SJSA1 (cell line): ENCODE results near the gene MTPN. TPM values are rescaled to one million over a fixed set of nuclear protein-coding genes. Genes with fewer than 3 reads are reported as not detected.
A peak's percentile ranks its signal among the peaks of the same experiment; 100 is the strongest.

ENCODE experiments used
- DNase-seq, 2 experiments: peaks; one replicate each; pipeline ENCODE4 v3.0.0-alpha.2; 2015 to 2020; ENCODE audit warnings: low spot score in 2 of 2, low read depth in 1 of 2
- H3K27ac ChIP-seq: fragments of 250-450 bp; sonication (Bioruptor Pico); 2 replicates; pipeline ENCODE4 v1.5.1; 2020; ENCODE audit warnings: mild to moderate bottlenecking, moderate library complexity
- H3K27me3 ChIP-seq: fragments of 250-450 bp; sonication (Bioruptor Pico); replicated peaks from 2 replicates; pipeline ENCODE4 v1.5.1; 2020; ENCODE audit warnings: mild to moderate bottlenecking, moderate library complexity
- H3K36me3 ChIP-seq: fragments of 250-450 bp; sonication (Bioruptor Pico); 2 replicates; pipeline ENCODE4 v1.5.1; 2020; ENCODE audit warnings: mild to moderate bottlenecking
- H3K4me1 ChIP-seq: fragments of 250-450 bp; sonication (Bioruptor Pico); replicated peaks from 2 replicates; pipeline ENCODE4 v1.6.1; 2021; ENCODE audit warnings: mild to moderate bottlenecking
- H3K4me3 ChIP-seq: fragments of 250-450 bp; sonication (Bioruptor Pico); 2 replicates; pipeline ENCODE4 v1.5.1; 2020; ENCODE audit warnings: mild to moderate bottlenecking
- H3K9me3 ChIP-seq: fragments of 250-450 bp; sonication (Bioruptor Pico); replicated peaks from 2 replicates; pipeline ENCODE4 v1.5.1; 2020; ENCODE audit warnings: mild to moderate bottlenecking
- total RNA-seq: library from RNA; depleted of rRNA; stranded (reverse); fragments of >200 nt; shearing (Covaris generic); gene quantifications from 2 replicates; pipeline ENCODE4 v1.2.3, GENCODE V29; 2014

The MTPN gene
- total RNA-seq, 1 experiment from 2014 or later, result 108 TPM

- peaks cover 57% of the 10 kb centered on the region for H3K4me1 ChIP-seq
- no peaks in the 10 kb centered on the region for H3K27me3 ChIP-seq
- H3K36me3 ChIP-seq, result peaks cover 37% of the 10 kb centered on the region
- H3K9me3 ChIP-seq, result no peaks in the 10 kb centered on the region
- DNase-seq, result no peak
- H3K4me3 ChIP-seq, result peak overlapping the region; percentile 75
- peak overlapping the region; percentile 4; the same call in 1 of the 2 replicates for H3K27ac ChIP-seq
These were observed 545 bp upstream of the MTPN start for GRCh38 chr7:135977742-135978066.

- no peaks in the 10 kb centered on the region for H3K9me3 ChIP-seq
- H3K4me3 ChIP-seq, result peak overlapping the region; percentile 75
- peaks cover 43% of the 10 kb centered on the region for H3K36me3 ChIP-seq
- DNase-seq, result no peak
- peaks cover 49% of the 10 kb centered on the region for H3K4me1 ChIP-seq
- peak overlapping the region; percentile 54 for H3K27ac ChIP-seq
- no peaks in the 10 kb centered on the region for H3K27me3 ChIP-seq
These were observed 700 bp downstream of the MTPN start for GRCh38 chr7:135976312-135977006.

DNA sequence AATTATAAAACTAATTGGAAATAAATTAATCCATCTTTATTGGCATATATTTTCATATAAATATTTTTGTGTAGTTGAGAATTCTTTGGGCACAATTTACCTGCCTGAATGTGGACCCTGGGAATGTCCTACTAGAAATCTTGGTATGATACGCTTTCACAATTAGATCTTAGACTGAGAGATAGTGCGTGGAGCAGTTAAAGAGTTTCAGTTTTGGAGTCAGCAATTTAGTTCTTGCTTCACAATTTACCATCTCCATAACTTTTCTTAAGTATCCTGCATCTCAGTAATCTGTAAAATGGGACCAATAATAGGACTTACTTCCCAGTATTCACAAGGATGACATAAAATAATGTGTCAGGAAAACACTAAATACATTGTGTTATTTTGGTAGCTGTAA, 2.0 kb downstream of the MTPN start:
- DNase-seq, result no peak
- Histone ChIP-seq H3K36me3 (peaks cover 51% of the 10 kb centered on the region), H3K9me3 (no peaks in the 10 kb centered on the region), H3K4me3 (no peak overlapping the region), H3K27ac (no peak overlapping the region), H3K27me3 (no peaks in the 10 kb centered on the region), H3K4me1 (peaks cover 36% of the 10 kb centered on the region)

GRCh38 chr7:135974667-135975066, 2.5 kb downstream of the MTPN start:
- Histone ChIP-seq H3K27me3 (no peaks in the 10 kb centered on the region), H3K9me3 (no peaks in the 10 kb centered on the region), H3K36me3 (peaks cover 56% of the 10 kb centered on the region), H3K4me3 (no peak overlapping the region), H3K4me1 (peaks cover 32% of the 10 kb centered on the region), H3K27ac (no peak overlapping the region)
- DNase-seq, result no peak

GRCh38 chr7:135971366-135971725, 5.8 kb downstream of the MTPN start:
- H3K9me3 ChIP-seq, result no peaks in the 10 kb centered on the region
- DNase-seq, result no peak
- no peak overlapping the region for H3K4me3 ChIP-seq
- H3K36me3 ChIP-seq, result peaks cover 65% of the 10 kb centered on the region
- H3K4me1 ChIP-seq, result peaks cover 13% of the 10 kb centered on the region
- H3K27ac ChIP-seq, result no peak overlapping the region
- no peaks in the 10 kb centered on the region for H3K27me3 ChIP-seq

- H3K4me3 ChIP-seq, result no peak overlapping the region
- H3K4me1 ChIP-seq, result peaks cover 8% of the 10 kb centered on the region
- DNase-seq, result no peak
- no peaks in the 10 kb centered on the region for H3K27me3 ChIP-seq
- peaks cover 66% of the 10 kb centered on the region for H3K36me3 ChIP-seq
- no peaks in the 10 kb centered on the region for H3K9me3 ChIP-seq
- H3K27ac ChIP-seq, result no peak overlapping the region
These were observed 6.3 kb downstream of the MTPN start for GRCh38 chr7:135970682-135971365.

DNA sequence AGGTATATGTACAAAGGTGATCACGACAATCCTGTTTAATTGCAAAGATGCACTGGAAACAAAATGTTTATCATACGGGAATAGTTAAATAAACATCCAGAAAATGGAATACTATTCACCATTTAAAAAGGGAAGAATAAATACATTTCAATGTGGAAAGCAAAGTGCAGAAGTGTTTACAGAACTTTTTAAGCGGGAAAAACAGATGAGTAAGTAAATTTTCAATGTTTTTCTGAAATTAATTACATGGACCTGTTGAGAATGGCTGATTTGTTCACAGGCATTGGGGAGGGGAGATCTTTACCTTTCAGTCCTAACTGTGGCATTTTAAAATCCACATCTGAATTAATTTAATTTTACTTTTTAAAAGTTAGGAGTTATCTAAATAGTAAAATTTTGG, 7.1 kb downstream of the MTPN start:
- Histone ChIP-seq H3K27me3 (no peaks in the 10 kb centered on the region), H3K27ac (no peak overlapping the region), H3K9me3 (no peaks in the 10 kb centered on the region), H3K36me3 (peaks cover 60% of the 10 kb centered on the region), H3K4me1 (peaks cover under 1% of the 10 kb centered on the region), H3K4me3 (no peak overlapping the region)
- DNase-seq, result no peak

- H3K36me3 ChIP-seq, result peaks cover 32% of the 10 kb centered on the region
- DNase-seq, result no peak
- H3K27ac ChIP-seq, result no peak overlapping the region
- no peaks in the 10 kb centered on the region for H3K27me3 ChIP-seq
- no peaks in the 10 kb centered on the region; the same call in 1 of the 2 replicates for H3K4me1 ChIP-seq
- no peak overlapping the region for H3K4me3 ChIP-seq
- no peaks in the 10 kb centered on the region for H3K9me3 ChIP-seq
These were observed 10.7 kb downstream of the MTPN start for GRCh38 chr7:135966341-135967043.

GRCh38 chr7:135965602-135966001, 11.6 kb downstream of the MTPN start:
- Histone ChIP-seq H3K27ac (no peak overlapping the region), H3K36me3 (peaks cover 27% of the 10 kb centered on the region), H3K4me3 (no peak overlapping the region), H3K4me1 (peaks cover 3% of the 10 kb centered on the region; the same call in 1 of the 2 replicates), H3K27me3 (no peaks in the 10 kb centered on the region), H3K9me3 (no peaks in the 10 kb centered on the region)
- no peak for DNase-seq

DNA sequence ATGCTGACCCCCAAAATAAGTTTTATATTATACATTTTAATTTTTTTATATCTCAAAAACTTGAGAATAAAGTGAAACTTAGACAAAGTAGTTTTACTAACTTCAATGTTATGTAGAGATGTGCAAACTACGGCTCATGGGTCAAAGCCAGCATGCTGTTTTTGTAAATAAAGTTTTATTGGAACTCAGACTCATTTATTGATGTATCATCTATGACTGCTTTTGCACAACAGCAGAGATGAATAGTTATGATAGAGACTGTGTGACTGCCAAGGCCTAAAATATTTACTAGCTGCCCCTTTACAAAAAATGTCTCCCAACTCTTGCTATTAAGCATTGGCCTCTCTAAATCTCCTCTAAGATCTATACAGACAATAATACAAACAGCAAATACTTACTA, 12.4 kb downstream of the MTPN start:
- Histone ChIP-seq H3K27ac (no peak overlapping the region), H3K27me3 (no peaks in the 10 kb centered on the region), H3K4me3 (no peak overlapping the region), H3K9me3 (no peaks in the 10 kb centered on the region), H3K36me3 (peaks cover 20% of the 10 kb centered on the region), H3K4me1 (peaks cover 7% of the 10 kb centered on the region; the same call in 1 of the 2 replicates)
- DNase-seq, result no peak

DNA sequence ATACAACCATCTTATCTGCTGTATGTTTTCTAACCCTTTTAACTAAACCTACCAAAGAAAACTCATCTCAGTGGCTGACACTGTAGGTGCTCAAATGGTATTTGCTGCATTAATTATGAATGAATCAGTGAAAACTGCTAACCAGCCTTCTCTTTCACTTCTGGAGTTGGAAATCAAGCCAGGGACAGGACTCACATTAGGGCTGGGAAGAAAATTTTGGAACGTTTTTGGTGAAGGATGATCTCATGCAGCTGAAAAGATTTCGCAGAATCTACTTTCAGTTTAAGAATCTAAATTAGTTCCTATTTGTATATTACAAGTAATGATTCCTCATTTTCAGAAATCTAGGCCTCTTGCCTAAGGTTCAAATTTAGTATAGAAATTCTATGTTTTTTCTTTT, 12.9 kb downstream of the MTPN start:
- no peaks in the 10 kb centered on the region for H3K9me3 ChIP-seq
- no peak overlapping the region for H3K4me3 ChIP-seq
- peaks cover 7% of the 10 kb centered on the region; the same call in 1 of the 2 replicates for H3K4me1 ChIP-seq
- H3K27ac ChIP-seq, result no peak overlapping the region
- peaks cover 17% of the 10 kb centered on the region for H3K36me3 ChIP-seq
- DNase-seq, result no peak
- no peaks in the 10 kb centered on the region for H3K27me3 ChIP-seq

DNA sequence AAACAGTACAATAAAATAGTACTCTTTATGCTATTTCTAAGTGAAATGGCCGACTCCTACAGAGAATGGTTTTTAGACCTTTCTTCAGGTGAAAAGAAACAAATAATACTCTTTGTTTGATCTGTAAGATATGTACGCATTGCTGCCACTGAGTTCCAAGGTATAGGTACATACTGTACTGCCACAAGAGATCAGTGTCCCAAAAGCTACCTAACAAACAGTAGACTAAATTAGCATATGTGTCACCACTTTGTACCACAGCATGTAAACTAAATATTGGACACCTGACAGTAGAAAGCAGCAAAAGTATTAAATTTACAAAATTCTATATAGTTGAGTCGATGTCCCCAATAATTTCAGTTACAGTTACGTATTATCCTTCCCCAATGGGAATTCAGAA, 14.4 kb downstream of the MTPN start:
- no peak for DNase-seq
- Histone ChIP-seq H3K4me3 (no peak overlapping the region), H3K27ac (no peak overlapping the region), H3K4me1 (peaks cover 7% of the 10 kb centered on the region; the same call in 1 of the 2 replicates), H3K9me3 (no peaks in the 10 kb centered on the region), H3K27me3 (peaks cover 3% of the 10 kb centered on the region; the same call in 1 of the 2 replicates), H3K36me3 (peaks cover 20% of the 10 kb centered on the region)

GRCh38 chr7:135960709-135961451, 16.3 kb downstream of the MTPN start:
- peaks cover 3% of the 10 kb centered on the region; the same call in 1 of the 2 replicates for H3K27me3 ChIP-seq
- H3K4me1 ChIP-seq, result peaks cover 7% of the 10 kb centered on the region; the same call in 1 of the 2 replicates
- DNase-seq, result no peak
- H3K4me3 ChIP-seq, result no peak overlapping the region
- no peak overlapping the region for H3K27ac ChIP-seq
- no peaks in the 10 kb centered on the region for H3K9me3 ChIP-seq
- peaks cover 12% of the 10 kb centered on the region for H3K36me3 ChIP-seq
